KMS-11 (cell line): ENCODE data around the gene GINS3.
"Not testable (repeated sequence)": the region's sequence is repeated elsewhere in the genome, so short reads cannot be mapped to it uniquely, and the experiment has no call there.

ENCODE experiments used
- H2AFZ ChIP-seq: fragments of 200-600 bp; sonication (generic); 2 replicates; pipeline ENCODE4 v1.6.1; 2016; ENCODE audit warnings: antibody characterized with exemption, mixed run types, low read depth
- H3K27ac ChIP-seq: fragments of 200-600 bp; sonication (generic); 2 replicates; pipeline ENCODE4 v1.6.1; 2016; ENCODE audit warnings: mild to moderate bottlenecking, mixed run types
- H3K27me3 ChIP-seq: fragments of 200-600 bp; sonication (generic); 2 replicates; pipeline ENCODE4 v1.6.1; 2017; ENCODE audit warnings: mild to moderate bottlenecking, low read depth, mixed run types, moderate library complexity; ENCODE audit not compliant: insufficient read depth
- H3K36me3 ChIP-seq: fragments of 200-600 bp; sonication (generic); 2 replicates; pipeline ENCODE4 v1.6.1; 2017; ENCODE audit warnings: mild to moderate bottlenecking, mixed run types; ENCODE audit not compliant: insufficient read depth
- H3K4me1 ChIP-seq: fragments of 200-600 bp; sonication (generic); 2 replicates; pipeline ENCODE4 v1.6.1; 2016; ENCODE audit warnings: mild to moderate bottlenecking, low read depth, mixed run types; ENCODE audit not compliant: poor library complexity, severe bottlenecking
- H3K4me2 ChIP-seq: fragments of 200-600 bp; sonication (generic); 2 replicates; pipeline ENCODE4 v1.7.0; 2016; ENCODE audit warnings: mild to moderate bottlenecking, mixed run types
- H3K4me3 ChIP-seq: fragments of 200-600 bp; sonication (generic); IDR thresholded peaks from 2 replicates; pipeline ENCODE4 v1.6.1; 2017; ENCODE audit warnings: low read depth, low read length, mixed read lengths; ENCODE audit not compliant: insufficient read depth
- H3K79me2 ChIP-seq: fragments of 200-600 bp; sonication (generic); 2 replicates; pipeline ENCODE4 v1.6.1; 2016; ENCODE audit warnings: low read depth, mixed run types; ENCODE audit not compliant: insufficient read depth
- H3K9ac ChIP-seq: fragments of 200-600 bp; sonication (generic); 2 replicates; pipeline ENCODE4 v1.6.1; 2016; ENCODE audit warnings: mild to moderate bottlenecking, mixed run types
- H4K20me1 ChIP-seq: fragments of 200-600 bp; sonication (generic); 2 replicates; pipeline ENCODE4 v1.6.1; 2016; ENCODE audit warnings: mild to moderate bottlenecking, mixed run types; ENCODE audit not compliant: insufficient read depth
- TF ChIP-seq, protein P1 (sequence below): fragments of 200-600 bp; sonication (generic); conservative IDR thresholded peaks from 2 replicates; pipeline ENCODE4 v1.6.1; 2017; ENCODE audit warnings: low read depth, mild to moderate bottlenecking, antibody characterized with exemption, low read length, moderate library complexity, mixed read lengths

Gene GINS3

GRCh38 chr16:58409316-58409973 lies 17.2 kb downstream of the GINS3 start:
- no peak overlapping the region for H2AFZ ChIP-seq
- H3K27ac ChIP-seq, result no peak overlapping the region
- TF ChIP-seq, protein P1, sequence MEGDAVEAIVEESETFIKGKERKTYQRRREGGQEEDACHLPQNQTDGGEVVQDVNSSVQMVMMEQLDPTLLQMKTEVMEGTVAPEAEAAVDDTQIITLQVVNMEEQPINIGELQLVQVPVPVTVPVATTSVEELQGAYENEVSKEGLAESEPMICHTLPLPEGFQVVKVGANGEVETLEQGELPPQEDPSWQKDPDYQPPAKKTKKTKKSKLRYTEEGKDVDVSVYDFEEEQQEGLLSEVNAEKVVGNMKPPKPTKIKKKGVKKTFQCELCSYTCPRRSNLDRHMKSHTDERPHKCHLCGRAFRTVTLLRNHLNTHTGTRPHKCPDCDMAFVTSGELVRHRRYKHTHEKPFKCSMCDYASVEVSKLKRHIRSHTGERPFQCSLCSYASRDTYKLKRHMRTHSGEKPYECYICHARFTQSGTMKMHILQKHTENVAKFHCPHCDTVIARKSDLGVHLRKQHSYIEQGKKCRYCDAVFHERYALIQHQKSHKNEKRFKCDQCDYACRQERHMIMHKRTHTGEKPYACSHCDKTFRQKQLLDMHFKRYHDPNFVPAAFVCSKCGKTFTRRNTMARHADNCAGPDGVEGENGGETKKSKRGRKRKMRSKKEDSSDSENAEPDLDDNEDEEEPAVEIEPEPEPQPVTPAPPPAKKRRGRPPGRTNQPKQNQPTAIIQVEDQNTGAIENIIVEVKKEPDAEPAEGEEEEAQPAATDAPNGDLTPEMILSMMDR, result no peak
- no peak overlapping the region for H3K9ac ChIP-seq
- H3K79me2 ChIP-seq, result no peaks in the 10 kb centered on the region
- H3K36me3 ChIP-seq, result no peaks in the 10 kb centered on the region
- H3K27me3 ChIP-seq, result no peaks in the 10 kb centered on the region
- no peaks in the 10 kb centered on the region for H3K4me1 ChIP-seq
- no peaks in the 10 kb centered on the region for H4K20me1 ChIP-seq
- H3K4me2 ChIP-seq, result no peak overlapping the region
- no peak overlapping the region for H3K4me3 ChIP-seq

DNA sequence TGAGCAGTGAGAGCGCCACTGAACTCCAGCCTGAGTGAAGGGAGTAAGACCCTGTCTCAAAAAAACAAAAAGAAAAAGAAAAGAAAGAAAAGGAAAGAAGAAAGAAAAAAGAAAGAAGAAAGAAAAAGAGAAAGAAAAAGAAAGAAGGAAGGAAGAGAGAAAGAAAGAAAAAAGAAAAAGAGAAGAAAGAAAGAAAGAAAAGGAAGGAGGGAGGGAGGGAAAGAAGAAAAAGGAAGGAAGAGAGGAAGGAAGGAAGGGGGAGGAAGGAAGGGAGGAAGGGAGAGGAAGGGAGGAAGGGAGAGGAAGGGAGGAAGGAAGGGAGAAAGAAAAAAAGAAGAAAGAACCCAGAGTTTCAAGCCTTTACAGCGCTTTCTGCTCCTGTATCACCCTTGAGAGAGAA lies 19.1 kb downstream of the GINS3 start:
- Histone ChIP-seq H3K4me1 (no peaks in the 10 kb centered on the region), H3K9ac (no peak overlapping the region), H4K20me1 (no peaks in the 10 kb centered on the region), H3K4me2 (no peak overlapping the region), H3K27ac (no peak overlapping the region), H3K36me3 (no peaks in the 10 kb centered on the region), H3K27me3 (no peaks in the 10 kb centered on the region), H2AFZ (no peak overlapping the region), H3K4me3 (no peak overlapping the region), H3K79me2 (no peaks in the 10 kb centered on the region)
- TF ChIP-seq, protein P1, result no peak

GRCh38 chr16:58411736-58412614 lies 19.7 kb downstream of the GINS3 start:
- no peak overlapping the region for H3K4me3 ChIP-seq
- H3K79me2 ChIP-seq, result no peaks in the 10 kb centered on the region
- no peak overlapping the region for H3K4me2 ChIP-seq
- TF ChIP-seq, protein P1, result no peak
- no peaks in the 10 kb centered on the region for H4K20me1 ChIP-seq
- no peak overlapping the region for H2AFZ ChIP-seq
- H3K27ac ChIP-seq, result no peak overlapping the region
- no peak overlapping the region for H3K9ac ChIP-seq
- no peaks in the 10 kb centered on the region for H3K27me3 ChIP-seq
- H3K36me3 ChIP-seq, result no peaks in the 10 kb centered on the region
- no peaks in the 10 kb centered on the region for H3K4me1 ChIP-seq

DNA sequence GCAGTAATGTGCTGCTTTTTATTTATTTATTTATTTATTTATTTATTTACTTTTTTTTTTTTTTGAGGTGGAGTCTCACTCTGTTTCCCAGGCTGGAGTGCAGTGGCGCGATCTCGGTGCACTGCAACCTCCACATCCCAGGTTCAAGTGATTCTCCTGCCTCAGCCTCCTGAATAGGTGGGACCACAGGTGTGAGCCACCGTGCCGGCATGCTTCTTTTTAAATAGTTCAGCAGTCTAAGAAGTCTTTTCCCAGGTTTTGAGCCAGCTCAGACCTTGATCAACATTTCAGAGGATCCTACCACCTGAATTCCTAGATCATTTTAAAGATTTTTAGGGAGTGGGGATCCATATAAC lies 20.3 kb downstream of the GINS3 start:
- not testable (repeated sequence) for H3K4me2 ChIP-seq, H3K4me1 ChIP-seq, H3K79me2 ChIP-seq, H3K27ac ChIP-seq, H3K4me3 ChIP-seq, H3K9ac ChIP-seq, H3K27me3 ChIP-seq, H4K20me1 ChIP-seq, H3K36me3 ChIP-seq, H2AFZ ChIP-seq

GRCh38 chr16:58413359-58413758 lies 21.1 kb downstream of the GINS3 start:
- Histone ChIP-seq H3K36me3 (no peaks in the 10 kb centered on the region), H3K27ac (no peak overlapping the region), H4K20me1 (no peaks in the 10 kb centered on the region), H3K4me1 (no peaks in the 10 kb centered on the region), H3K9ac (no peak overlapping the region), H3K27me3 (no peaks in the 10 kb centered on the region), H3K4me2 (no peak overlapping the region), H3K4me3 (no peak overlapping the region), H3K79me2 (no peaks in the 10 kb centered on the region), H2AFZ (no peak overlapping the region)
- TF ChIP-seq, protein P1, result no peak
